Measurements from ENCODE around the gene CKMT2. TPM values are rescaled to one million over a fixed set of nuclear protein-coding genes. Genes with fewer than 3 reads are reported as not detected.

The CKMT2 gene
- total RNA-seq, result not detected in 2 replicates

GRCh38 chr5:81233080-81233634 is at the start of gene CKMT2:
CKMT2 (plus strand) TSS chr5:81233322; CDS start chr5:81251133, 17,811 bp downstream.

DNA sequence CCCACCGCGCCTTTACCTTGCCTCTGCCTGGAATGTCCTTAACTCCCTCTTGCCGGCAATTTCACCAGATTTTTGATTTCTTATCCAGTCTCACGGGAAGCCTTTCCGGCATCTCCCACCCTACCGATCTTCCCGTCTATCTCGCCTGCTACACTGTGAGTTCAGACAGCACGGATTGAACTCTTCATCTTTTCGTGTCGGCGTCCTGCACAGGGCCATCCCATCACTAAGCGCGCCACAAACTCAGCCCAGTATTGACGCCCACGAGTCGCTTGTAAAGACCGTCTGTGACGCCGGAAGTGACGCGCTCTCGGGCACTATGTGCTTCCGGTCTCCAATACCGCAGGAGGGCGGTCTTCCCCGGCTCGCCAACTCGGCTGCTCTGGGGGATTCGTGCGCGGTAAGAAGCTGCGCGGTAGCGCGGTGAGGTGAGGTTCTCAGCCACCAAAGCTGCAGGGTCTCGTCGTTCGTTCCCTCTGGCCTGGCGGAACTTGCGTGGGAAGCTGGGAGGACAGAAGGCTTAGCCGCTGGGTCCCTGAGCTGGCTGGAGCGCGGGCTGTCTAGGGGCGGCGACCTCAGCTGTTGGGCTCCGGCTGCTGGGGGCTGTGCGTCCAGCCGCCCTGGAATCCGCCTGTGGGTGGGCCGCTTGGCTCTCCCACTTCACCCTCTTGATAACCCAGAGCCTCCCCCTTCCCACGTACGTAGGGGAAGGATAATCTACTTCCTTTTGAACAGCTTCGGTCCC is 68.3 kb downstream of the CKMT2 start, which contains the start of gene ZCCHC9:
ZCCHC9 (plus strand) TSS at position 317 of the 745 bp plus-strand sequence. CDS start 3,171 bp downstream, outside the sequence.

Other genes with a start within 250 kb of the CKMT2 start
- gene ZCCHC9, start 68.3 kb downstream of the CKMT2 start, total RNA-seq, result 18.1 and 21.8 TPM in 2 replicates
- not detected in 2 replicates for gene ACOT12, start 160.8 kb downstream of the CKMT2 start, total RNA-seq